ENCODE results near the gene TSSK6. TPM values are rescaled to one million over a fixed set of nuclear protein-coding genes. Genes with fewer than 3 reads are reported as not detected.

The TSSK6 gene
- total and polyA plus RNA-seq, 10 donors, result 1.7 to 5.6 (median 3.0) TPM

- H3K4me3 ChIP-seq, result no peak overlapping the region
- peaks cover 7 to 43% (median 24%) of the 10 kb centered on the region in 6 donors for H3K4me1 ChIP-seq
- no peaks in the 10 kb centered on the region for H3K9me3 ChIP-seq
- WGBS, 5 donors, result 64 to 76% (median 66%) methylated on average over 12 to 14 of the region's 14 CpGs
- H3K36me3 ChIP-seq, result peaks cover 0 to 30% (median 9%) of the 10 kb centered on the region in 6 donors
- DNase-seq, result no peak
- H3K27ac ChIP-seq, result no peak overlapping the region
- intact Hi-C loops (cut with DNase I; ENCODE audit: low total_unique reads), result loop anchor here (5.0 kb wide), 2 partner anchors 109 to 429 kb away; partner anchors contain the start of gene GMIP
- TF ChIP-seq POLR2AphosphoS5 (IDR thresholded peaks at IDR 0.05) (no peak), POLR2A (IDR thresholded peaks at IDR 0.05) (no peak)
- TF ChIP-seq, protein P1, sequence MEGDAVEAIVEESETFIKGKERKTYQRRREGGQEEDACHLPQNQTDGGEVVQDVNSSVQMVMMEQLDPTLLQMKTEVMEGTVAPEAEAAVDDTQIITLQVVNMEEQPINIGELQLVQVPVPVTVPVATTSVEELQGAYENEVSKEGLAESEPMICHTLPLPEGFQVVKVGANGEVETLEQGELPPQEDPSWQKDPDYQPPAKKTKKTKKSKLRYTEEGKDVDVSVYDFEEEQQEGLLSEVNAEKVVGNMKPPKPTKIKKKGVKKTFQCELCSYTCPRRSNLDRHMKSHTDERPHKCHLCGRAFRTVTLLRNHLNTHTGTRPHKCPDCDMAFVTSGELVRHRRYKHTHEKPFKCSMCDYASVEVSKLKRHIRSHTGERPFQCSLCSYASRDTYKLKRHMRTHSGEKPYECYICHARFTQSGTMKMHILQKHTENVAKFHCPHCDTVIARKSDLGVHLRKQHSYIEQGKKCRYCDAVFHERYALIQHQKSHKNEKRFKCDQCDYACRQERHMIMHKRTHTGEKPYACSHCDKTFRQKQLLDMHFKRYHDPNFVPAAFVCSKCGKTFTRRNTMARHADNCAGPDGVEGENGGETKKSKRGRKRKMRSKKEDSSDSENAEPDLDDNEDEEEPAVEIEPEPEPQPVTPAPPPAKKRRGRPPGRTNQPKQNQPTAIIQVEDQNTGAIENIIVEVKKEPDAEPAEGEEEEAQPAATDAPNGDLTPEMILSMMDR (IDR thresholded peaks at IDR 0.05 in 8 of 11, conservative IDR thresholded peaks at IDR 0.05 in 3 of 11), result no peak
- H3K27me3 ChIP-seq (replicated peaks in 1 of 7), result peaks cover 0 to 16% (median 10%) of the 10 kb centered on the region in 7 donors
Measured at GRCh38 chr19:19532806-19533701, 17.7 kb upstream of the TSSK6 start.

DNA sequence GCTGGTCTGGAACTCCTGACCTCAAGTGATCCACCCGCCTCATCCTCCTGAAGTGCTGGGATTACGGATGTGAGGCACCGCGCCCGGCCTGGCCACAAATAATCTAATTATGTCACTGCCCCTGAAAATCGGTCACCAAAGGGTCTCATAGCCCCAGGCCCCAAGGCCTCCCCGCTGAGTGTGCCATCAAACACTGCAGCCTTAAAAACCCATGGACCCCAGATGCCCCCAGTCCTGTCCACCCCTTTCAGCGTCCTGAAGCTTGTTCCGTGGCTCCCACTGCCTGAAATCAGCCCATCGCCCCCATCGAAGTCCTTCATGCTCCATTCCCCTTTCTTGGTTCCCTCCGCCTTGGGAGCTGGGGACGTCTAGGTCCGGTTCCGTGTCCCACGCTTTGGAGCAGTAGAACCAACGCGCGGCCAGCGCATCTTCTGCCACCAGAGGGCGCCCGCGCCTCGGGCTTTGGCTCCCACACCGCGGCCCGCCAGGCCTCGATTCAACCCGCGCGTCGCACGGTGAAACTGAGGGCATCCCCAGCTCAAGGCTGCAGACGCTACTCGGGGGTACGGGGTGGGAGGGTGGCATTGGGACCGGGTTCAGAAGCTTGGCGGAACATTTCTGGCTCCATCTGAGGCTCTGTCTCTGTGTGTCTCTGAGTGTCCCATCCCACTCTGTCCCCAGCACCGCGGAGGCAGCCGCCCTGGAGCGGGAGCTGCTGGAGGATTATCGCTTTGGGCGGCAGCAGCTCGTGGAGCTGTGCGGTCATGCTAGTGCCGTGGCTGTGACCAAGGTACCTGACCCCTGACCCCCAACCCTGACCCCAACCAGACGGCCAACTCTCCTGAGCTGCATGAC lies 16.8 kb upstream of the TSSK6 start:
- 10 to 31% (median 27%) methylated on average over 26 to 48 of the region's 48 CpGs for WGBS, 5 donors

GRCh38 chr19:19530889-19531288 lies 15.5 kb upstream of the TSSK6 start:
- WGBS, 5 donors, result 85 to 92% (median 89%) methylated on average over 4 of the region's 4 CpGs
- intact Hi-C loops (cut with DNase I; ENCODE audit: low total_unique reads), result loop anchor here (5.0 kb wide), 2 partner anchors 111 to 431 kb away; partner anchors contain the start of gene GMIP
- peaks cover 0 to 52% (median 25%) of the 10 kb centered on the region in 6 donors for H3K36me3 ChIP-seq
- no peak for TF ChIP-seq POLR2AphosphoS5 (IDR thresholded peaks at IDR 0.05)
- no peak for TF ChIP-seq POLR2A (IDR thresholded peaks at IDR 0.05)
- TF ChIP-seq, protein P1 (IDR thresholded peaks at IDR 0.05 in 8 of 11, conservative IDR thresholded peaks at IDR 0.05 in 3 of 11), result no peak
- H3K4me3 ChIP-seq, result no peak overlapping the region
- no peak for DNase-seq
- H3K27ac ChIP-seq, result no peak overlapping the region
- no peaks in the 10 kb centered on the region for H3K27me3 ChIP-seq (replicated peaks in 1 of 7)
- no peaks in the 10 kb centered on the region for H3K9me3 ChIP-seq
- peaks cover 6 to 50% (median 25%) of the 10 kb centered on the region in 6 donors for H3K4me1 ChIP-seq

More for the DNA sequence above, 16.8 kb upstream of the TSSK6 start:
- DNase-seq, result peak; percentile 97
- Histone ChIP-seq H3K4me1 (peaks cover 6 to 39% (median 17%) of the 10 kb centered on the region in 6 donors), H3K4me3 (peak overlapping the region in 1 of 8 donors; percentile 33), H3K27me3 (replicated peaks in 1 of 7) (peaks cover 0 to 8% (median under 1%) of the 10 kb centered on the region in 7 donors), H3K9me3 (no peaks in the 10 kb centered on the region), H3K27ac (peak overlapping the region in 1 of 8 donors; percentile 13), H3K36me3 (peaks cover 0 to 39% (median 17%) of the 10 kb centered on the region in 6 donors)
- intact Hi-C loops (cut with DNase I; ENCODE audit: low total_unique reads), result loop anchor here (5.0 kb wide), 2 partner anchors 110 to 430 kb away; partner anchors contain the start of gene GMIP
- no peak for TF ChIP-seq POLR2A (IDR thresholded peaks at IDR 0.05)
- TF ChIP-seq POLR2AphosphoS5 (IDR thresholded peaks at IDR 0.05), result peak; percentile 69 to 86 (median 76)
- TF ChIP-seq, protein P1 (IDR thresholded peaks at IDR 0.05 in 8 of 11, conservative IDR thresholded peaks at IDR 0.05 in 3 of 11), result peak; percentile 89 to 97 (median 92)

All from spleen (tissue), 11 donors.